Astrocyte (in vitro differentiated cells and primary cell): ENCODE results near the gene SCLY.

Experiments
- CTCF ChIP-seq: IDR thresholded peaks from 2 replicates; pipeline ENCODE4 v1.5.1; 2011; ENCODE audit warnings: low read depth, mild to moderate bottlenecking, inconsistent platforms, low read length, moderate library complexity; ENCODE audit not compliant: insufficient read depth
- EZH2 ChIP-seq: IDR thresholded peaks from 2 replicates; pipeline ENCODE4 v1.6.1; 2012; ENCODE audit warnings: mild to moderate bottlenecking, low read length, inconsistent platforms; ENCODE audit not compliant: insufficient read depth

GRCh38 chr2:238104226-238104690 lies 43.5 kb downstream of the SCLY start:
- TF ChIP-seq CTCF (no peak), EZH2 (no peak)
